ENCODE measurements around the gene HEXD. TPM values are rescaled to one million over a fixed set of nuclear protein-coding genes. Genes with fewer than 3 reads are reported as not detected.

HEXD gene
- total and polyA plus RNA-seq, 2 of the 8 experiments (the other 6 are each of a cell fraction or from before 2014, with no cell fraction given), result 20.6 to 21.8 TPM

DNA sequence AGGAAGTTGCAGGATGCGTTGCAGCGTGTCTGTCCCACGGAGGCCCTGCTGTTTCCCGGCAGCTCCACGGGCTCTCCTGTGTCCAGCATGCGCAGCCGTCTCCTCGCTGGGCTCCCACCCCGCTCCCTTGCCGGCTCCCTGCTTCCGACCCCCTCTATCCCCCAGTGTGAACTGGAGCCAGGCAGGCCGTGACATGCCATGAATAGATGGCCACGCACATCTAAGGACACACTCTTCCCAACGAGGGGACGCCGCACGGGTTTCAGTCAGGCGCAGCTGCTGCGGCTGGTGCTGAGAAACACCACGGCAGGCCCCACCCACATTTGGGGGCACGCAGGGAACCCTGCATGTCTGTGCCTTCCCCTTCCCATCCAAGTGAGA, 9.2 kb upstream of the HEXD start:
- Histone ChIP-seq H3K23me2 (ENCODE audit: low read depth, low read length) (no peaks in the 10 kb centered on the region), H3K18ac (ENCODE audit: extremely low read depth, low read length) (no peak overlapping the region), H3K4me2 (ENCODE audit: insufficient read depth in 1 of 2, low read depth in 2 of 2, low read length in 2 of 2) (no peak overlapping the region), H3K79me1 (ENCODE audit: low read depth, low read length) (no peaks in the 10 kb centered on the region), H3K23ac (ENCODE audit: insufficient read length) (no peak overlapping the region), H3K27ac (ENCODE audit: low read depth, low read length) (no peak overlapping the region), H3K4me1 (replicated peaks in 1 of 4; ENCODE audit: control insufficient read depth in 3 of 4, insufficient read depth in 4 of 4, low read length in 3 of 4) (no peaks in the 10 kb centered on the region), H3K14ac (ENCODE audit: insufficient read length) (no peak overlapping the region), H3K27me3 (replicated peaks in 1 of 4; ENCODE audit: control insufficient read depth in 3 of 4, extremely low read depth in 1 of 4, insufficient read depth in 3 of 4, low read length in 3 of 4) (no peaks in the 10 kb centered on the region), H3K9ac (replicated peaks in 1 of 4; ENCODE audit: extremely low read depth in 1 of 4, low read depth in 3 of 4, low read length in 3 of 4) (no peak overlapping the region), H4K5ac (ENCODE audit: insufficient read length, low read depth, low read length) (no peak overlapping the region), H2BK15ac (ENCODE audit: low read length) (no peak overlapping the region), H3K56ac (replicated peaks; ENCODE audit: insufficient read length, low read depth, low read length) (no peak overlapping the region), H2BK12ac (ENCODE audit: low read depth, low read length) (no peak overlapping the region), H4K91ac (replicated peaks; ENCODE audit: insufficient read length, low read length) (no peak overlapping the region), H3K79me2 (ENCODE audit: control insufficient read depth in 1 of 2, insufficient read depth in 2 of 2, low read length in 2 of 2) (no peaks in the 10 kb centered on the region), H3K4ac (replicated peaks; ENCODE audit: insufficient read length, low read depth, low read length) (no peak overlapping the region), H3K4me3 (ENCODE audit: extremely low read depth in 1 of 4, insufficient read depth in 2 of 4, low read depth in 3 of 4, low read length in 4 of 4) (no peak overlapping the region), H4K8ac (ENCODE audit: extremely low read depth, insufficient read depth, low read length) (no peak overlapping the region), H4K20me1 (replicated peaks in 1 of 2; ENCODE audit: control insufficient read depth in 1 of 2, insufficient read depth in 2 of 2, low read length in 2 of 2) (peaks cover 1 to 2% of the 10 kb centered on the region in 2 experiments), H2AFZ (ENCODE audit: low read length) (no peak overlapping the region), H2BK5ac (ENCODE audit: low read depth, low read length) (no peak overlapping the region), H2BK20ac (ENCODE audit: low read length) (no peak overlapping the region), H2BK120ac (replicated peaks; ENCODE audit: low read depth, low read length) (no peak overlapping the region), H3K9me3 (ENCODE audit: insufficient read depth in 2 of 2, low read depth in 1 of 2, low read length in 1 of 2) (no peaks in the 10 kb centered on the region), H3K36me3 (ENCODE audit: control insufficient read depth in 2 of 4, insufficient read depth in 4 of 4, low read length in 3 of 4) (peaks cover 0 to 6% (median 0%) of the 10 kb centered on the region in 4 experiments; a peak in 2 of 8 replicates), H2AK5ac (ENCODE audit: low read depth, low read length) (no peak overlapping the region)
- TF ChIP-seq CREB1 (IDR thresholded peaks at IDR 0.05), result no peak
- TF ChIP-seq RAD21 (IDR thresholded peaks at IDR 0.05 in 1 of 2, conservative IDR thresholded peaks at IDR 0.05 in 1 of 2; ENCODE audit: low read depth in 2 of 2, low read length in 2 of 2), result no peak
- no peak for TF ChIP-seq CTBP2 (IDR thresholded peaks at IDR 0.05; ENCODE audit: borderline replicate concordance, insufficient read depth, insufficient read length, low read length)
- no peak for TF ChIP-seq SAP30 (IDR thresholded peaks at IDR 0.05; ENCODE audit: insufficient read depth, insufficient replicate concordance, low read length)
- TF ChIP-seq GABPA (IDR thresholded peaks at IDR 0.05; ENCODE audit: borderline replicate concordance, insufficient read depth, low read length), result no peak
- ChIA-PET POLR2A (ENCODE audit: partially characterized antibody) (interaction anchor here (1.2 to 1.3 kb wide), 2 partner anchors 10 to 32 kb away, joined by 3 read pairs; no protein-coding TSS in a partner anchor), CTCF (ENCODE audit: partially characterized antibody) (interaction anchor here (1.4 to 2.2 kb wide), 3 partner anchors 16 to 145 kb away, joined by 3 to 9 read pairs (median 5); no protein-coding TSS in a partner anchor)
- FAIRE-seq, result no peak
- no peak for DNase-seq (ENCODE audit: low read depth in 1 of 2, low spot score in 2 of 2)
- 90% methylated on average over 21 of the region's 21 CpGs; no CpG with 5 or more reads in 1 of the 2 experiments for WGBS, 2 experiments (ENCODE audit: extremely low coverage in 1 of 2, insufficient coverage in 1 of 2, insufficient read length in 1 of 2, insufficient replicate concordance in 2 of 2, low coverage in 1 of 2, low lambda C conversion rate in 2 of 2, missing lambda C conversion rate in 1 of 2)
